Endothelial cell of umbilical vein (primary cell): Measurements from ENCODE around the gene APOD. TPM values are rescaled to one million over a fixed set of nuclear protein-coding genes. Genes with fewer than 3 reads are reported as not detected.

ENCODE experiments used
- BruUV-seq: library from RNA; stranded (reverse); fragments of 400-500 nt; replicated peaks from 2 replicates; lab custom pipeline; 2021; lab: Mats Ljungman, UMichigan
- CTCF ChIA-PET: fragments of 300-600, 350-600 bp; sonication (Branson Sonifier 250); formaldehyde crosslinking; loops from one replicate; lab custom pipeline; 2021; ENCODE audit warnings: antibody characterized with exemption, inconsistent platforms; lab: Charles Lee
- POLR2A ChIA-PET: fragments of 300-600, 350-600 bp; sonication (Branson Sonifier 250); formaldehyde crosslinking; loops from one replicate; lab custom pipeline; 2021; ENCODE audit warnings: antibody characterized with exemption, inconsistent platforms; lab: Charles Lee
- DNase-seq: peaks from one replicate; pipeline ENCODE4 v3.0.0-alpha.2; 2011; ENCODE audit warnings: low read depth, low spot score
- FAIRE-seq: peaks from 2 replicates; lab custom pipeline; 2011; peaks lifted over from hg19 to GRCh38; lab: Jason Lieb, UNC
- H2AFZ ChIP-seq: 2 replicates; pipeline ENCODE4 v1.6.0; 2012; ENCODE audit warnings: low read depth, low read length, control low read depth, inconsistent platforms
- H3K27ac ChIP-seq: 2 replicates; pipeline ENCODE4 v1.5.1; 2011; ENCODE audit warnings: low read depth, mild to moderate bottlenecking, control low read depth, low read length, moderate library complexity; ENCODE audit not compliant: insufficient read depth
- H3K27me3 ChIP-seq, 2 experiments: 2 replicates each; pipeline versions ENCODE4 v1.6.0 to v1.6.1; 2011; ENCODE audit warnings: low read length in 2 of 2, mixed read lengths in 1 of 2; ENCODE audit not compliant: control insufficient read depth in 2 of 2, insufficient read depth in 2 of 2
- H3K36me3 ChIP-seq, 2 experiments: 2 replicates in 1 of 2; 3 replicates in 1 of 2; pipeline ENCODE4 v1.5.1; 2011; ENCODE audit warnings: low read length in 2 of 2, mild to moderate bottlenecking in 1 of 2, moderate library complexity in 1 of 2; ENCODE audit not compliant: control insufficient read depth in 2 of 2, insufficient read depth in 2 of 2; ENCODE audit errors: extremely low read depth in 1 of 2
- H3K4me1 ChIP-seq: 3 replicates; pipeline ENCODE4 v1.5.1; 2011; ENCODE audit warnings: mild to moderate bottlenecking, low read length; ENCODE audit not compliant: control insufficient read depth, insufficient read depth; ENCODE audit errors: extremely low read depth
- H3K4me2 ChIP-seq: 2 replicates; pipeline ENCODE4 v1.6.1; 2011; ENCODE audit warnings: low read length, control low read depth, mixed read lengths; ENCODE audit not compliant: insufficient read depth
- H3K4me3 ChIP-seq, 3 experiments: fragments of 200-600 bp in 1 of 3; sonication (generic), shearing (Covaris generic) in 1 of 3; replicated peaks in 1 of 3; 2 replicates each; pipeline ENCODE4 v1.5.1; 2011 to 2016; ENCODE audit warnings: control low read depth in 3 of 3, low read length in 3 of 3, mild to moderate bottlenecking in 2 of 3, inconsistent platforms in 1 of 3, low read depth in 1 of 3, moderate library complexity in 1 of 3; ENCODE audit not compliant: insufficient read depth in 1 of 3
- H3K79me2 ChIP-seq: 2 replicates; pipeline ENCODE4 v1.6.0; 2012; ENCODE audit warnings: low read length, inconsistent platforms; ENCODE audit not compliant: control insufficient read depth, insufficient read depth
- H3K9ac ChIP-seq: replicated peaks from 2 replicates; pipeline ENCODE3; 2011; ENCODE audit warnings: low read length, control low read depth; ENCODE audit not compliant: insufficient read depth; ENCODE audit errors: extremely low read depth
- H3K9me1 ChIP-seq: replicated peaks from 3 replicates; pipeline ENCODE4 v1.6.0; 2011; ENCODE audit warnings: mild to moderate bottlenecking, low read length; ENCODE audit not compliant: control insufficient read depth, insufficient read depth; ENCODE audit errors: extremely low read depth
- H3K9me3 ChIP-seq: replicated peaks from 2 replicates; pipeline ENCODE4 v1.5.1; 2012; ENCODE audit warnings: low read length, inconsistent platforms; ENCODE audit not compliant: control insufficient read depth, insufficient read depth
- H4K20me1 ChIP-seq: replicated peaks from 2 replicates; pipeline ENCODE3; 2011; ENCODE audit warnings: mild to moderate bottlenecking, low read length; ENCODE audit not compliant: control insufficient read depth, insufficient read depth; ENCODE audit errors: extremely low read depth
- EZH2 ChIP-seq: IDR thresholded peaks from 2 replicates; pipeline ENCODE4 v1.6.1; 2012; ENCODE audit warnings: borderline replicate concordance, low read depth, mild to moderate bottlenecking, moderate library complexity, low read length, inconsistent platforms; ENCODE audit not compliant: severe bottlenecking
- FOS ChIP-seq: IDR thresholded peaks from 2 replicates; pipeline ENCODE4 v1.6.1; 2011; ENCODE audit warnings: mild to moderate bottlenecking, low read length, moderate library complexity, borderline replicate concordance; ENCODE audit not compliant: insufficient read depth
- GATA2 ChIP-seq: IDR thresholded peaks from 2 replicates; pipeline ENCODE4 v1.7.0; 2011; ENCODE audit warnings: low read depth, mild to moderate bottlenecking, moderate library complexity, mixed read lengths, low read length; ENCODE audit not compliant: insufficient read length, insufficient read depth
- JUN ChIP-seq: IDR thresholded peaks from 2 replicates; pipeline ENCODE4 v1.6.1; 2011; ENCODE audit warnings: borderline replicate concordance, low read depth; ENCODE audit not compliant: insufficient read length, insufficient read depth
- MAX ChIP-seq: IDR thresholded peaks from 2 replicates; pipeline ENCODE4 v1.6.1; 2011; ENCODE audit not compliant: insufficient read depth, insufficient read length
- MYC ChIP-seq: IDR thresholded peaks from one replicate; pipeline ENCODE4 v1.6.1; 2011; ENCODE audit warnings: mild to moderate bottlenecking, low read depth, low read length
- POLR2A ChIP-seq: IDR thresholded peaks from 2 replicates; pipeline ENCODE4 v1.6.1; 2012; ENCODE audit warnings: low read depth, mild to moderate bottlenecking, control low read depth, low read length
- POLR2AphosphoS5 ChIP-seq: IDR thresholded peaks from 2 replicates; pipeline ENCODE4 v1.6.1; 2012; ENCODE audit warnings: low read depth, mild to moderate bottlenecking, control low read depth, low read length, moderate library complexity; ENCODE audit not compliant: insufficient read depth
- dilution Hi-C: fragments of 300-500 bp; cut with MboI; formaldehyde crosslinking; loops from one replicate; pipeline ENCODE4 v1.15.0; 2019; ENCODE audit warnings: low sequenced_read_pairs; ENCODE audit not compliant: extremely low pct_ligation_motif_present
- intact Hi-C: fragments of 100-400 bp; cut with micrococcal nuclease; formaldehyde crosslinking; loops from one replicate; pipeline ENCODE4 v1.10.0; 2022
- polyA plus RNA-seq, 4 experiments: library from polyadenylated mRNA; depleted of rRNA in 3 of 4; stranded (reverse) in 3 of 4; unstranded in 1 of 4; fragments of >200 nt; gene quantifications; 2 replicates each; pipeline versions ENCODE4 v1.2.1 to v1.2.3, GENCODE V29; 2011 to 2012; ENCODE audit warnings: missing spikeins in 1 of 4
- total RNA-seq: library from RNA; stranded (reverse); gene quantifications from 2 replicates; pipeline ENCODE4 v1.2.3, GENCODE V29; 2021
- TF ChIP-seq, protein P1 (sequence below), 2 donors: IDR thresholded peaks; 1 replicate in 1 of 2; 2 replicates in 1 of 2; pipeline ENCODE4 v1.5.1; 2011; ENCODE audit warnings: low read length in 2 of 2, mild to moderate bottlenecking in 2 of 2, moderate library complexity in 2 of 2, control low read depth in 1 of 2, inconsistent platforms in 1 of 2, low read depth in 1 of 2; ENCODE audit not compliant: insufficient read depth in 1 of 2; ENCODE audit errors: extremely low read depth in 1 of 2

Gene APOD
- total and polyA plus RNA-seq, 2 donors (not counting 3 experiments of a cell fraction or from before 2014, with no cell fraction given), result 2.2 to 2.9 TPM

DNA sequence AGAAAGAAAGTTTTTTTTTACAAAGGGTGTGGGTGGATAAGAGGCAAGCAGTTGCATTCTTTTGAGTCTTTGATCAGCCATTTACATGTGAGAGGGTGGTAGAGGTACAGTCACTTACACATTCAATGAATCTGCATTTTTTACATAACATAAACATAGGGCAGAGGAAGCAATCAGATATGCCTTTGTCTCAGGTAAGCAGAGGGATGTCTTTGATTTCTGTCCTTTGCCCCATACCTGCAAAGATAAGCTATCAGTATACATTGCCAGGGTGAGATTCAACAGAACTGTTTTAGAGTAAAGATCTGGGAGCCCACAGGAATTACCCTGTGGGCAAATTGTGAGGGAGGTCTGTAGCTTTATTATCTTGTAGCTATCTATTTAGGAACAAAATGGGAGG lies 35.2 kb downstream of the APOD start:
- no peak overlapping the region for H2AFZ ChIP-seq
- H3K27ac ChIP-seq, result no peak overlapping the region
- no peak overlapping the region for H3K9ac ChIP-seq
- CTCF ChIA-PET, result interaction anchor here (0.8 to 1.0 kb wide), 2 partner anchors 36 to 277 kb away, joined by 3 to 4 read pairs; partner anchors contain the start of genes APOD and XXYLT1
- no peak overlapping the region for H3K4me2 ChIP-seq
- peaks cover 19 to 27% of the 10 kb centered on the region in 2 experiments for H3K27me3 ChIP-seq
- BruUV-seq, result no TSS peak
- H4K20me1 ChIP-seq, result no peaks in the 10 kb centered on the region
- H3K9me3 ChIP-seq, result no peaks in the 10 kb centered on the region
- TF ChIP-seq, protein P1, sequence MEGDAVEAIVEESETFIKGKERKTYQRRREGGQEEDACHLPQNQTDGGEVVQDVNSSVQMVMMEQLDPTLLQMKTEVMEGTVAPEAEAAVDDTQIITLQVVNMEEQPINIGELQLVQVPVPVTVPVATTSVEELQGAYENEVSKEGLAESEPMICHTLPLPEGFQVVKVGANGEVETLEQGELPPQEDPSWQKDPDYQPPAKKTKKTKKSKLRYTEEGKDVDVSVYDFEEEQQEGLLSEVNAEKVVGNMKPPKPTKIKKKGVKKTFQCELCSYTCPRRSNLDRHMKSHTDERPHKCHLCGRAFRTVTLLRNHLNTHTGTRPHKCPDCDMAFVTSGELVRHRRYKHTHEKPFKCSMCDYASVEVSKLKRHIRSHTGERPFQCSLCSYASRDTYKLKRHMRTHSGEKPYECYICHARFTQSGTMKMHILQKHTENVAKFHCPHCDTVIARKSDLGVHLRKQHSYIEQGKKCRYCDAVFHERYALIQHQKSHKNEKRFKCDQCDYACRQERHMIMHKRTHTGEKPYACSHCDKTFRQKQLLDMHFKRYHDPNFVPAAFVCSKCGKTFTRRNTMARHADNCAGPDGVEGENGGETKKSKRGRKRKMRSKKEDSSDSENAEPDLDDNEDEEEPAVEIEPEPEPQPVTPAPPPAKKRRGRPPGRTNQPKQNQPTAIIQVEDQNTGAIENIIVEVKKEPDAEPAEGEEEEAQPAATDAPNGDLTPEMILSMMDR (IDR thresholded peaks at IDR 0.05; ENCODE audit: extremely low read depth in 1 of 2, insufficient read depth in 1 of 2, low read depth in 1 of 2, low read length in 2 of 2), result no peak
- TF ChIP-seq FOS (no peak), POLR2A (no peak), JUN (no peak), EZH2 (no peak), POLR2AphosphoS5 (no peak), GATA2 (no peak), MYC (no peak), MAX (no peak)
- no peak for FAIRE-seq
- POLR2A ChIA-PET, result no interaction called here
- H3K4me1 ChIP-seq, result peaks cover 26% of the 10 kb centered on the region
- no peak overlapping the region for H3K4me3 ChIP-seq
- DNase-seq, result no peak
- dilution Hi-C loops, result no loop called here
- H3K79me2 ChIP-seq, result no peaks in the 10 kb centered on the region
- intact Hi-C loops, result loop anchor here (10.0 kb wide), 1 partner anchor 306 kb away; no protein-coding TSS in a partner anchor
- H3K9me1 ChIP-seq, result no peaks in the 10 kb centered on the region
- H3K36me3 ChIP-seq, result no peaks in the 10 kb centered on the region
